ENCODE data around the gene HS2ST1. TPM values are rescaled to one million over a fixed set of nuclear protein-coding genes. Genes with fewer than 3 reads are reported as not detected.

Gene HS2ST1
- total RNA-seq, 1 experiment from 2014 or later: 19.0 TPM

- no peak for DNase-seq (ENCODE audit: low read depth, low spot score)
- in situ Hi-C loops (cut with HindIII; ENCODE audit: low pct_unique_long_range_greater_than_20kb, low sequenced_read_pairs): no loop called here
Observed at GRCh38 chr1:86915737-86916235, 1.4 kb downstream of the HS2ST1 start.

GRCh38 chr1:86916752-86917151, 2.3 kb downstream of the HS2ST1 start:
- in situ Hi-C loops (cut with HindIII; ENCODE audit: low pct_unique_long_range_greater_than_20kb, low sequenced_read_pairs): no loop called here
- no peak for DNase-seq (ENCODE audit: low read depth, low spot score)

GRCh38 chr1:86922445-86922844, 8.0 kb downstream of the HS2ST1 start:
- in situ Hi-C loops (cut with HindIII; ENCODE audit: low pct_unique_long_range_greater_than_20kb, low sequenced_read_pairs): no loop called here
- DNase-seq (ENCODE audit: low read depth, low spot score): no peak

GRCh38 chr1:86924324-86924960, 10.0 kb downstream of the HS2ST1 start:
- no peak for DNase-seq (ENCODE audit: low read depth, low spot score)
- in situ Hi-C loops (cut with HindIII; ENCODE audit: low pct_unique_long_range_greater_than_20kb, low sequenced_read_pairs): no loop called here

- DNase-seq (ENCODE audit: low read depth, low spot score): no peak
- in situ Hi-C loops (cut with HindIII; ENCODE audit: low pct_unique_long_range_greater_than_20kb, low sequenced_read_pairs): no loop called here
Observed at GRCh38 chr1:86925742-86926141, 11.3 kb downstream of the HS2ST1 start.

GRCh38 chr1:86926883-86927282, 12.4 kb downstream of the HS2ST1 start:
- in situ Hi-C loops (cut with HindIII; ENCODE audit: low pct_unique_long_range_greater_than_20kb, low sequenced_read_pairs): no loop called here
- no peak for DNase-seq (ENCODE audit: low read depth, low spot score)

GRCh38 chr1:86928819-86929218, 14.4 kb downstream of the HS2ST1 start:
- DNase-seq (ENCODE audit: low read depth, low spot score): no peak
- in situ Hi-C loops (cut with HindIII; ENCODE audit: low pct_unique_long_range_greater_than_20kb, low sequenced_read_pairs): no loop called here

- in situ Hi-C loops (cut with HindIII; ENCODE audit: low pct_unique_long_range_greater_than_20kb, low sequenced_read_pairs): no loop called here
Observed at GRCh38 chr1:86933051-86933450, 18.6 kb downstream of the HS2ST1 start.

GRCh38 chr1:86933562-86934377, 19.3 kb downstream of the HS2ST1 start:
- no peak for DNase-seq (ENCODE audit: low read depth, low spot score)
- in situ Hi-C loops (cut with HindIII; ENCODE audit: low pct_unique_long_range_greater_than_20kb, low sequenced_read_pairs): no loop called here

More at GRCh38 chr1:86933051-86933450, 18.6 kb downstream of the HS2ST1 start:
- DNase-seq (ENCODE audit: low read depth, low spot score): no peak

- no peak for DNase-seq (ENCODE audit: low read depth, low spot score)
- in situ Hi-C loops (cut with HindIII; ENCODE audit: low pct_unique_long_range_greater_than_20kb, low sequenced_read_pairs): no loop called here
Observed at GRCh38 chr1:86938450-86938849, 24.0 kb downstream of the HS2ST1 start.

GRCh38 chr1:86938855-86939254, 24.4 kb downstream of the HS2ST1 start:
- in situ Hi-C loops (cut with HindIII; ENCODE audit: low pct_unique_long_range_greater_than_20kb, low sequenced_read_pairs): no loop called here
- no peak for DNase-seq (ENCODE audit: low read depth, low spot score)

- no peak for DNase-seq (ENCODE audit: low read depth, low spot score)
- in situ Hi-C loops (cut with HindIII; ENCODE audit: low pct_unique_long_range_greater_than_20kb, low sequenced_read_pairs): no loop called here
Observed at GRCh38 chr1:86939406-86939805, 25.0 kb downstream of the HS2ST1 start.

- in situ Hi-C loops (cut with HindIII; ENCODE audit: low pct_unique_long_range_greater_than_20kb, low sequenced_read_pairs): no loop called here
- DNase-seq (ENCODE audit: low read depth, low spot score): no peak
Observed at GRCh38 chr1:86940599-86940998, 26.2 kb downstream of the HS2ST1 start.

- in situ Hi-C loops (cut with HindIII; ENCODE audit: low pct_unique_long_range_greater_than_20kb, low sequenced_read_pairs): no loop called here
- no peak for DNase-seq (ENCODE audit: low read depth, low spot score)
Observed at GRCh38 chr1:86942042-86942441, 27.6 kb downstream of the HS2ST1 start.

GRCh38 chr1:86942743-86943142, 28.3 kb downstream of the HS2ST1 start:
- DNase-seq (ENCODE audit: low read depth, low spot score): no peak
- in situ Hi-C loops (cut with HindIII; ENCODE audit: low pct_unique_long_range_greater_than_20kb, low sequenced_read_pairs): no loop called here

GRCh38 chr1:86948212-86948611, 33.8 kb downstream of the HS2ST1 start:
- in situ Hi-C loops (cut with HindIII; ENCODE audit: low pct_unique_long_range_greater_than_20kb, low sequenced_read_pairs): no loop called here
- no peak for DNase-seq (ENCODE audit: low read depth, low spot score)

GRCh38 chr1:86950712-86951419, 36.4 kb downstream of the HS2ST1 start:
- in situ Hi-C loops (cut with HindIII; ENCODE audit: low pct_unique_long_range_greater_than_20kb, low sequenced_read_pairs): no loop called here
- peak; percentile 4 for DNase-seq (ENCODE audit: low read depth, low spot score)

GRCh38 chr1:86951430-86951829, 37.0 kb downstream of the HS2ST1 start:
- no peak for DNase-seq (ENCODE audit: low read depth, low spot score)
- in situ Hi-C loops (cut with HindIII; ENCODE audit: low pct_unique_long_range_greater_than_20kb, low sequenced_read_pairs): no loop called here

Measured in SK-MEL-5 (cell line).